ENCODE results near the gene GNG14.
"Not testable (repeated sequence)": the region's sequence is repeated elsewhere in the genome, so short reads cannot be mapped to it uniquely, and the experiment has no call there.

Gene GNG14

GRCh38 chr19:12675940-12676339, 11.9 kb upstream of the GNG14 start:
- no peaks in the 10 kb centered on the region for H3K27me3 Mint-ChIP-seq
- peaks cover 31% of the 10 kb centered on the region for H3K4me1 Mint-ChIP-seq (ENCODE audit: low read depth)
- H3K36me3 Mint-ChIP-seq (ENCODE audit: low read depth) = peaks cover 87% of the 10 kb centered on the region
- H3K27ac Mint-ChIP-seq = no peak overlapping the region
- H3K9me3 Mint-ChIP-seq = no peaks in the 10 kb centered on the region
- no peak overlapping the region for H3K4me3 Mint-ChIP-seq
- DNase-seq = no peak

- Mint-ChIP-seq H3K27ac (peak overlapping the region; percentile 67), H3K27me3 (no peaks in the 10 kb centered on the region), H3K9me3 (no peaks in the 10 kb centered on the region), H3K4me3 (no peak overlapping the region), H3K36me3 (ENCODE audit: low read depth) (peaks cover 91% of the 10 kb centered on the region), H3K4me1 (ENCODE audit: low read depth) (peaks cover 35% of the 10 kb centered on the region)
- DNase-seq = peak; percentile 91
Observed at GRCh38 chr19:12676384-12676792, 11.4 kb upstream of the GNG14 start.

DNA sequence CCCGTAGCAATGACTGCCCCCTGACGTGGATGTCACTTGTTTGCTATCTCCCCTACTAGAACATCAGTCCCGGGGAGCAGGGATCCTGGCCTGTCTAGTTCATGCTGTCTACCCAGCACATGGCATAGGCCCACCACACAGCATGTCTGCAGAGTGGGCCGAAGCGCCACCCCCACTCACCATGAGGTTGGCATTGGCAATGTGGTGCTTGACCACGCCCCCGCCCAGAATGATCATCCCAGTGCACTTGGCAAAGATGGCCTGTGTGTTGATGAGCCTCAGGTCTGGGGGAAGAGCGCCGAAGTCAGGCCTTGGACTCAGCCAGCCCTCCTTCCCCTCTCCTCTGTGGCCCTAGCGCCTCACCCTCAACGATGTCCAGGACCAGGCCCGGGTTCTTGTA, 10.9 kb upstream of the GNG14 start:
- no peak for DNase-seq
- Mint-ChIP-seq H3K4me3 (no peak overlapping the region), H3K27ac (peak overlapping the region; percentile 67), H3K27me3 (no peaks in the 10 kb centered on the region), H3K9me3 (no peaks in the 10 kb centered on the region), H3K4me1 (ENCODE audit: low read depth) (peaks cover 33% of the 10 kb centered on the region), H3K36me3 (ENCODE audit: low read depth) (peaks cover 91% of the 10 kb centered on the region)

DNA sequence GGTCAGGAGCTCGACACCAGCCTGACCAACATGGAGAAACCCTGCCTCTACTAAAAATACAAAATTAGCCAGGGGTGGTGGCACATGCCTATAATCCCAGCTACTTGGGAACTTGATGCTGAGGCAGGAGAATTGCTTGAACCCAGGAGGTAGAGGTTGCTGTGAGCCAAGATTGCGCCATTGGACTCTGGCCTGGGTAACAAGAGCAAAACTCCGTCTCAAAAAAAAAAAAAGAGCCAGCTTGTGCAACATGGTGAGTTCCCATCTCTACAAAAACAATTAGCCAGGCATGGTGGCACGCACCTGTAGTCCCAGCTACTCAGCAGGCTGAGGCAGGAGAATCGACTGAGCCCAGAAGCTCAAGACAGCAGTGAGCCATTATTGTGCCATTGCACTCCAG, 9.8 kb upstream of the GNG14 start:
- Mint-ChIP-seq H3K4me1 (ENCODE audit: low read depth) (peaks cover 31% of the 10 kb centered on the region), H3K36me3 (ENCODE audit: low read depth) (peaks cover 80% of the 10 kb centered on the region)
- DNase-seq, H3K27ac Mint-ChIP-seq, H3K27me3 Mint-ChIP-seq, H3K4me3 Mint-ChIP-seq, H3K9me3 Mint-ChIP-seq: not testable (repeated sequence)

- H3K27ac Mint-ChIP-seq = peak overlapping the region; percentile 99
- H3K36me3 Mint-ChIP-seq (ENCODE audit: low read depth) = peaks cover 60% of the 10 kb centered on the region
- H3K9me3 Mint-ChIP-seq = no peaks in the 10 kb centered on the region
- peak overlapping the region; percentile 98 for H3K4me3 Mint-ChIP-seq
- H3K27me3 Mint-ChIP-seq = no peaks in the 10 kb centered on the region
- peaks cover 28% of the 10 kb centered on the region for H3K4me1 Mint-ChIP-seq (ENCODE audit: low read depth)
- no peak for DNase-seq
Observed at GRCh38 chr19:12680034-12680433, 7.8 kb upstream of the GNG14 start.

DNA sequence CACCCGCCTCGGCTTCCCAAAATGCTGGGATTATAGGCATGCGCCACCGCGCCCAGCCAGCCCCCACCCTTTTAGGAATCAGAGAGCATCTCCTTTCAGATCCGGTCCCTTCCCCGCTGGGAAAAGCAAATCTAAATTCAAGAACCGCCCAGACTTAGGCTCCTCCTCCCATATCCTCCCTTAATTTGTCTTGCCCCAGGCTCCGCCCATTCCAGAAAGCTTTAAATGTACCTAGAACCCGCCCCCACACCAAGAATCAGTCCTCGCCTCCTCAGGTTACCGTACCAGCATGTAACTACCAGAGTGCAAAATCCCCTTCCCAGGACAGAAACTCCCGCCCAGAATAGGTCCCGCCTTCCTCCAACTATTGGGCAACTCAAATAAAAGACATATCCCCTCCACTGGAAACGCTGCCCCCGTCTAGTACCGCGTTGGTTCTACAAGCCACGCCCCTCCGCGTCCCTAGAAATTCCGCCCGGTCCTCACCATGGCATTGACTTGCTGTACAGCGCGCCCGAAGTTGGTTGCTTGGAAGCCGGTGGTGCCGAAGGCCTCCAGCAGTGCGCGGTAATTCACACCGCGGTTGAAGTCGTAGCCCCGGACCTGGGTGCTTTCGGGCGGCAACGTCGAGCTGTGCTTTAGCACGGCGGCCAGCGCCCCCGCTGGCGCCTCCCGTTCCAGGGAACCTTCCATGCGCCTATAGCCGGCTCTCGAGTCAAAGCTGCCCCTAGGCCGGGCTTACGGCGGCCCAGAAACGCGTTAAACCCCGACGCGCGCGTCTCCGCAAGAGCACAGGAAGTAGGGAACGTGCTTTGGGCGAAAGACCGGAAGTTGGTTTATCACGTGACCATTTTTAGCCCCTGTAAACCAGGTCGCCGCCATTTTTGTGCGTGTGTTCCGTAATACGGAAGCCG, 6.5 kb upstream of the GNG14 start, which contains the start of gene DHPS:
Gene DHPS, minus strand, starts transcription at position 807 of the 914 bp plus-strand sequence. Its CDS starts 114 bp downstream, at position 693.
- H3K4me3 Mint-ChIP-seq = peak within 1 kb of the TSS; percentile 98
- H3K9me3 Mint-ChIP-seq = no peaks in the 10 kb centered on the region
- peak within 1 kb of the TSS; percentile 99 for H3K27ac Mint-ChIP-seq
- H3K36me3 Mint-ChIP-seq (ENCODE audit: low read depth) = peaks cover 47% of the 10 kb centered on the region
- no peaks in the 10 kb centered on the region for H3K27me3 Mint-ChIP-seq
- DNase-seq = peak; percentile 89
- peaks cover 27% of the 10 kb centered on the region for H3K4me1 Mint-ChIP-seq (ENCODE audit: low read depth)

DNA sequence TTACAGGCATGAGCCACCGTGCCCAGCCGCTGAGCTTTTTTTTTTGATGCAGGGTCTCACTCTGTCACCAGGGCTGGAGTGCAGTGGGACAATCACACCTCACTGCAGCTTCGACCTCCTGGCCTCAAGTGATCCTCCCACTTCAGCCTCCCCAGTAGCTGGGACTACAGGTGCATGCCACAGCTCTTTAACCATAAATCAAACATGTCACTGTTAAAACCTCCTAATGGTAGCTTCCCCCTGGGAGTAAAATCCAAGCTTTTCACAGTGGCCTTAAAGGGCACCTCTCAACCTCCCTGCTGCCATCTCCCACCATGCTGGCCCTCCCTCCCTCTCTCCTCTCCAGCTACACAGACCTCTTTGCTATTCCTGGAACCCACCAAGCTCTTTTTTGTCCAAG, 2.0 kb upstream of the GNG14 start:
- Mint-ChIP-seq H3K4me1 (ENCODE audit: low read depth) (peaks cover 5% of the 10 kb centered on the region), H3K27me3 (no peaks in the 10 kb centered on the region), H3K4me3 (no peak overlapping the region), H3K36me3 (ENCODE audit: low read depth) (peaks cover 37% of the 10 kb centered on the region), H3K9me3 (no peaks in the 10 kb centered on the region), H3K27ac (no peak overlapping the region)
- DNase-seq = no peak

GRCh38 chr19:12689012-12689411, 1.2 kb downstream of the GNG14 start:
- Mint-ChIP-seq H3K27me3 (no peaks in the 10 kb centered on the region), H3K4me3 (no peak overlapping the region), H3K9me3 (no peaks in the 10 kb centered on the region), H3K36me3 (ENCODE audit: low read depth) (peaks cover 43% of the 10 kb centered on the region), H3K4me1 (ENCODE audit: low read depth) (no peaks in the 10 kb centered on the region), H3K27ac (no peak overlapping the region)
- DNase-seq = no peak

DNA sequence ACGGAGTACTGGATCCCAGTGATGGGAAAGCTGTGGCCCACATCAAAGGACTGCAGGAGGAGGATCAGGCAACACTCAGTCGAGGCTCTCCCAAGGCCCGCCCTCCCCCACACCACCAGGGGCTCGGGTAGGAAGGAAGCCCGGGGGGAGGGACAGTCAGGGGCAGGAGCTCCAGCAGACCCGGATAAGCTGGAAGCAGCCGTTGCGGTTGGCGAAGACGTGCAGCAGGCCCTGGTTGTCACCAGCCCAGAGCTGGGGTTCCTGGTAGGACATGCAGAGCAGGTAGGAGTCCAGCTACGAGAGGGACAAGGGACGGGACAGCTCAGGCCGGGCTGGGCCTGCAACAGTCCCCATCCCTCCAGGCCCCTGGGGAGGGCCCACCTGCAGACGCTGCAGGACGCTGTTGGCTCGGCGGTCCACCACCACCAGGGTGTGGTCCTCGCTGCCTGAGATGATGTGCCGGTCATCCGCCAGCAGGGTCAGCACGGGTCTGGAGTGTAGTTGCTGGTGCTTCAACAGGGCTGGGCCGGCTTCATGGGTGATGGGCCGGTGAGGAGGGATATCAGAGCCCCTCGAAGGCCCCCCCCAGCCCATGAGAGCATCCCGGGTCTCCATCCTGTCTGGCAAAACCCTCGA, 1.9 kb downstream of the GNG14 start:
- Mint-ChIP-seq H3K4me1 (ENCODE audit: low read depth) (peaks cover 5% of the 10 kb centered on the region), H3K4me3 (no peak overlapping the region), H3K9me3 (no peaks in the 10 kb centered on the region), H3K27ac (no peak overlapping the region), H3K36me3 (ENCODE audit: low read depth) (peaks cover 47% of the 10 kb centered on the region), H3K27me3 (no peaks in the 10 kb centered on the region)
- DNase-seq = no peak

- Mint-ChIP-seq H3K4me3 (no peak overlapping the region), H3K4me1 (ENCODE audit: low read depth) (peaks cover 20% of the 10 kb centered on the region), H3K27ac (no peak overlapping the region), H3K36me3 (ENCODE audit: low read depth) (peaks cover 51% of the 10 kb centered on the region), H3K9me3 (no peaks in the 10 kb centered on the region), H3K27me3 (no peaks in the 10 kb centered on the region)
- DNase-seq = no peak
Observed at GRCh38 chr19:12692960-12693359, 5.2 kb downstream of the GNG14 start.

DNA sequence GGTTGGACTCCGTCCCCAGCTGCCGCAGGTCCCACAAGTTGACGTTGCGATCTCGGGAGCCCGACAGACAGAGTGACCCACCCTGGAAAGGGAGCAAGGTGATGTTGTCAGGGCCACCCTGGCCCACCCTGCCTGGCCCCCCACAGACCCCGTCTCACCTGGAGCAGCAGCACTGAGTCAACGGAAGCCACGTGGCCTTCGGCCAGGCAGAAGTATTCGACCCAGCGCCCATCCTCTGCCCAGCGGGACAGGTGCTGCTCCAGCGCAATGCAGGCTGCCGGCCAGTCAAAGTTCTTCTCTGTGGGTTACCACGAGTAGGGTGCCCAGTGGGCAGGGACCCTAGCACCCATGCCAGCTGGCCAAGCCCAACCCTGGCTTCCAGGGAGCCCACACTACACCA, 6.8 kb downstream of the GNG14 start:
- Mint-ChIP-seq H3K9me3 (no peaks in the 10 kb centered on the region), H3K4me1 (ENCODE audit: low read depth) (peaks cover 27% of the 10 kb centered on the region), H3K27me3 (no peaks in the 10 kb centered on the region), H3K27ac (no peak overlapping the region), H3K36me3 (ENCODE audit: low read depth) (peaks cover 49% of the 10 kb centered on the region), H3K4me3 (peak overlapping the region; percentile 87)
- no peak for DNase-seq

DNA sequence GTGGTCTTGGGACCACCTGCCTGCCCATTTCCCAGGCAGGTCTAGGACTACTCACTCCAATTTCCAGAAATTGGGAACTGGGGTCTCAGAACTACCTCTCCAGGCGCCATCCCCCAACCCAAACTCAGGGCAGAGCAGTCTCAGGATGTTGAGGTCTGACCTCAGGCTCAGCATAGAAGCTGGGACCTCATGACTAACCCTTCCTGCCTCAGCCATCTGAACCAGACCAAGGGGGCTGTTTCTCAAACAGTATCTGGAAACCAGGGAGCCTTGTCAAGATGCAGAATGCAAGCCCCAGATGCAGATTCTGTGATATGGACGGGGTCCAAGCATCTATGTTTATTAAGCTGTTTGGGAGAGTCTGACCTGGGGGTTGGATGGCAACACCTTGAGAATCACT, 7.3 kb downstream of the GNG14 start:
- Mint-ChIP-seq H3K36me3 (ENCODE audit: low read depth) (peaks cover 51% of the 10 kb centered on the region), H3K4me3 (peak overlapping the region; percentile 87), H3K27ac (no peak overlapping the region), H3K4me1 (ENCODE audit: low read depth) (peaks cover 27% of the 10 kb centered on the region), H3K27me3 (no peaks in the 10 kb centered on the region), H3K9me3 (no peaks in the 10 kb centered on the region)
- DNase-seq = no peak

GRCh38 chr19:12695514-12695913, 7.7 kb downstream of the GNG14 start:
- DNase-seq = no peak
- peaks cover 27% of the 10 kb centered on the region for H3K4me1 Mint-ChIP-seq (ENCODE audit: low read depth)
- peak overlapping the region; percentile 79 for H3K27ac Mint-ChIP-seq
- H3K4me3 Mint-ChIP-seq = peak overlapping the region; percentile 87
- H3K27me3 Mint-ChIP-seq = no peaks in the 10 kb centered on the region
- H3K9me3 Mint-ChIP-seq = no peaks in the 10 kb centered on the region
- H3K36me3 Mint-ChIP-seq (ENCODE audit: low read depth) = peaks cover 51% of the 10 kb centered on the region

- Mint-ChIP-seq H3K36me3 (ENCODE audit: low read depth) (peaks cover 53% of the 10 kb centered on the region), H3K27me3 (no peaks in the 10 kb centered on the region), H3K9me3 (no peaks in the 10 kb centered on the region), H3K4me1 (ENCODE audit: low read depth) (peaks cover 27% of the 10 kb centered on the region), H3K4me3 (peak overlapping the region; percentile 87), H3K27ac (peak overlapping the region; percentile 93)
- no peak for DNase-seq
Observed at GRCh38 chr19:12695997-12696365, 8.2 kb downstream of the GNG14 start.

All from activated T-cell treated with anti-CD3 and anti-CD28 coated beads, Interleukin-2, amount 50 U/mL, for 24 hours (primary cell).